Gastroesophageal sphincter (tissue), 4 donors: Measurements from ENCODE around the gene EML4. TPM values are rescaled to one million over a fixed set of nuclear protein-coding genes. Genes with fewer than 3 reads are reported as not detected.

Experiments
- ATAC-seq: fragments of 150-250 bp; one replicate; pipeline ENCODE4 v1.9.1; 2016; ENCODE audit warnings: mild to moderate bottlenecking, moderate library complexity
- H3K27ac ChIP-seq, 4 donors: fragments of 200-600 bp; sonication (generic) in 3 of 4; 1 replicate in 3 of 4; 2 replicates in 1 of 4; pipeline ENCODE4 v1.5.1; 2016 to 2019
- H3K27me3 ChIP-seq: fragments of 200-600 bp; sonication (generic); one replicate; pipeline ENCODE4 v1.5.1; 2019
- H3K36me3 ChIP-seq, 2 donors: fragments of 200-600 bp; sonication (generic); one replicate each; pipeline ENCODE4 v1.5.1; 2019; ENCODE audit warnings: control low read depth in 1 of 2
- H3K4me1 ChIP-seq, 3 donors: fragments of 200-600 bp; sonication (generic); 1 replicate in 2 of 3; 2 replicates in 1 of 3; pipeline ENCODE4 v1.5.1; 2016 to 2019; ENCODE audit warnings: control low read depth in 2 of 3
- H3K4me3 ChIP-seq, 2 donors: fragments of 200-600 bp; sonication (generic); one replicate each; pipeline ENCODE4 v1.5.1; 2019; ENCODE audit warnings: mild to moderate bottlenecking in 1 of 2, moderate library complexity in 1 of 2
- H3K9me3 ChIP-seq, 3 donors: fragments of 200-600 bp; sonication (generic); one replicate each; pipeline ENCODE4 v1.5.1; 2017 to 2019; ENCODE audit warnings: control low read depth in 2 of 3
- CTCF ChIP-seq, 4 experiments: fragments of 200-600 bp in 2 of 4; fragments of 450-650 bp in 2 of 4; sonication (generic) in 1 of 4; IDR thresholded peaks; one replicate each; pipeline ENCODE4 v1.5.1; 2017 to 2019; ENCODE audit warnings: antibody characterized with exemption in 4 of 4, mild to moderate bottlenecking in 2 of 4, moderate library complexity in 2 of 4
- EP300 ChIP-seq: sonication (generic); formaldehyde crosslinking; IDR thresholded peaks from one replicate; pipeline ENCODE4 v1.6.1; 2017; ENCODE audit warnings: antibody characterized with exemption, mild to moderate bottlenecking
- POLR2A ChIP-seq, 2 donors: fragments of 450-650 bp; IDR thresholded peaks; one replicate each; pipeline ENCODE4 v1.6.1; 2017; ENCODE audit warnings: antibody characterized with exemption in 2 of 2, mild to moderate bottlenecking in 2 of 2, moderate library complexity in 1 of 2
- POLR2AphosphoS5 ChIP-seq: sonication (generic); formaldehyde crosslinking; IDR thresholded peaks from one replicate; pipeline ENCODE4 v1.6.1; 2017; ENCODE audit warnings: antibody characterized with exemption
- WGBS, 2 donors: methylation state at CpG; one replicate each; pipeline ENCODE4 v1.1.5; 2018; ENCODE audit warnings: low coverage in 1 of 2; 5-methylcytosine and 5-hydroxymethylcytosine counted together
- total RNA-seq, 4 donors: library from RNA; depleted of rRNA; stranded (reverse); fragments of >200 nt; gene quantifications; one replicate each; pipeline ENCODE4 v1.1.0, GENCODE V29; 2016

The EML4 gene
- total RNA-seq, 4 donors from 2014 or later: 18.5 to 31.4 (median 23.7) TPM

DNA sequence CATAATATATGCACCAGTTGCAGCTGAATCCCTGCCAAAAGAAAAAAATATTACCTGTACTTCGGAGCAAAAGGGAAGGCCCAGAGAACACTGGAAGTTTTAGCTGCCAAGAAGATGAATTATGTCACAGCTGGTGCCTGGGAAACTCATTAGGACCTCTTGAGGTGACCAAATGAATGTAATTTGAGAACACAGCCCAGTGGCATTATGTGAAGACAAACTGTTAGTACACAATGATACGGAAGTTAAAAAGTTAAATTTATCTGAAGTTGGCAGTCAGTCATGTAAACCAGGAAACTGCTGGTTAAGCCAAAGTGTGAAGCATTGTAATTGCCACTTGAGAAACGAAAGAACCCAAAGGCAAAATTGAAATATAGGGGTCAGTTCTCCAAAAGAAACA, 80.7 kb downstream of the EML4 start:
- WGBS, 2 donors: 23 to 41% methylated on average over 3 of the region's 3 CpGs
- Histone ChIP-seq H3K36me3 (peaks cover 0 to 16% of the 10 kb centered on the region in 2 donors), H3K4me3 (no peak overlapping the region), H3K4me1 (peaks cover 0 to 14% (median 0%) of the 10 kb centered on the region in 3 donors), H3K27ac (no peak overlapping the region), H3K9me3 (no peaks in the 10 kb centered on the region), H3K27me3 (no peaks in the 10 kb centered on the region)
- TF ChIP-seq EP300: no peak
- no peak for TF ChIP-seq CTCF (IDR thresholded peaks at IDR 0.05)
- no peak for TF ChIP-seq POLR2A (IDR thresholded peaks at IDR 0.05)
- no peak for TF ChIP-seq POLR2AphosphoS5
- ATAC-seq: no peak

DNA sequence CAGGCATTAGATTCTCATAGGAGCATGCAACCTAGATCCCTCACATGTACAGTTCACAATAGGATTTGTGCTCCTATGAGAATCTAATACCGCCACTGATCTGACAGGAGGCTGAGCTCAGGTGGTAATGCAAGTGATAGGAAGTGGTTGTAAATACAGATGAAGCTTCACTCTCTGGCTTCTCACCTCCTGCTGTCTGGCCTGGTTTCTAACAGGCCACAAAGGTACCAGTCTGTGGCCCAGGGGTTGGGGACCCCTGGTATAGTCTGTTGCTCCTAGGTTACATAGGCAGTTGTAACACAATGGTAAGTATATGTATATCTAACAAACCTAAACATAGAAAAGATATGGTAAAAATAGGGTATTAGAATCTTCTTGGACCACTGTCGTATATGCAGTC, 81.8 kb downstream of the EML4 start:
- Histone ChIP-seq H3K4me3 (no peak overlapping the region), H3K36me3 (peaks cover 0 to 11% of the 10 kb centered on the region in 2 donors), H3K27me3 (no peaks in the 10 kb centered on the region), H3K27ac (no peak overlapping the region), H3K4me1 (peaks cover 0 to 14% (median 0%) of the 10 kb centered on the region in 3 donors), H3K9me3 (no peaks in the 10 kb centered on the region)
- WGBS, 2 donors: 90 to 94% methylated on average over 1 to 2 of the region's 2 CpGs
- no peak for ATAC-seq
- no peak for TF ChIP-seq POLR2A (IDR thresholded peaks at IDR 0.05)
- no peak for TF ChIP-seq POLR2AphosphoS5
- TF ChIP-seq CTCF (IDR thresholded peaks at IDR 0.05): no peak
- no peak for TF ChIP-seq EP300

DNA sequence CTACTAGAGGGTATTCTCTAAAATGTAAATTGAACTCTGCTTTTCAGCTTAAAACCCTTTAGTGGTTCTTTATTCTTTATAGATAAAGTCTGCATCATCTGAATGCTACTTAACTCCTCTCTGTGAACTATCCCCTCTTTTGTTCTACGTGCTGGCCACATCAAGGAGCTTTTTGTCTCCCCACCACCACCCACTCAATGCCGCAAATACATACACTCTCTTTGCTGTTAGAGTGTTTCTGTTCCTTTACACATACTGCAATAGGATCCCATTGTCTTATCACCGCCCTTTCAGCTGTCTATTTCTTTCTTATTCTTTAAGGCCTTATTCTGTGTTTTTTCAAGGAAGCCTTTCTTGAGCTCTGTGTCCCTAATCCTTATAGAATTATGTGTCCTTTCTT, 83.3 kb downstream of the EML4 start:
- H3K9me3 ChIP-seq: no peaks in the 10 kb centered on the region
- ATAC-seq: no peak
- H3K4me3 ChIP-seq: no peak overlapping the region
- H3K27me3 ChIP-seq: no peaks in the 10 kb centered on the region
- WGBS, 2 donors: 93 to 100% methylated on average over 3 of the region's 3 CpGs
- H3K4me1 ChIP-seq: peaks cover 0 to 14% (median 0%) of the 10 kb centered on the region in 3 donors
- TF ChIP-seq CTCF (IDR thresholded peaks at IDR 0.05) (no peak), POLR2A (IDR thresholded peaks at IDR 0.05) (no peak), POLR2AphosphoS5 (no peak), EP300 (no peak)
- no peak overlapping the region for H3K27ac ChIP-seq
- peaks cover 0 to 1% of the 10 kb centered on the region in 2 donors for H3K36me3 ChIP-seq

DNA sequence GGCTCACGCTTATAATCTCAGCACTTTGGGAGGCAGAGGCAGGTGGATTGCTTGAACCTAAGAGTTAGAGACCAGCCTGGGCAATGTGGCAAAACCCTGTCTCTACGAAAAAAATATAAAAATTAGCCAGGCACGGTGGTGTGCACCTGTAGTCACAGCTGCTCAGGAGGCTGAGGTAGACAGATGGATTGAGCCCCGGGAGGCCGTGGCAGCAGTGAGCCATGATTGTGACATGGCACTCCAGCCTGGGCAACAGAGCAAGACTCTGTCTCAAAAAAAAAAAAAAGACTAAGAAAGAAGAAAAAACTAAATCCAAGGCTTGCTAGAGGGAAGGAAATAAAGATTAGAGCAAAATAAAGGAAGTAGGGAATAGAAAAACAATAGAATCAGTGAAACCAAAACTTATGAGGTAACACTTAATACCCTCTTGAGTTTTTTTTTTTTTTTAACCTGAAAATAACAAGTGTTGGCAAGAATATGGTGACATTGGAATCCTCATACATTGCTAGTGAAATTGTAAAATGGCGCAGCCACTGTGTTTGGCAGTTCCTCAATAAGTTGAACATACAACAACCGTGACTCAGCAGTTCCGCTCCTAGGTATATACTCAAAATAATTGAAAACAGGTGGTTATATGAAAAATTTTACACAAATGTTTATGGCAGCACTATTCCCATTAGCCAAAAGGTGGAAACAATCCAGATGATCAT, 85.2 kb downstream of the EML4 start:
- Histone ChIP-seq H3K9me3 (no peaks in the 10 kb centered on the region), H3K4me1 (peaks cover 0 to 13% (median 0%) of the 10 kb centered on the region in 3 donors), H3K27me3 (no peaks in the 10 kb centered on the region), H3K36me3 (peaks cover 0 to 13% of the 10 kb centered on the region in 2 donors), H3K4me3 (no peak overlapping the region), H3K27ac (no peak overlapping the region)
- TF ChIP-seq POLR2AphosphoS5: no peak
- no peak for ATAC-seq
- 88 to 90% methylated on average over 5 to 8 of the region's 8 CpGs for WGBS, 2 donors

DNA sequence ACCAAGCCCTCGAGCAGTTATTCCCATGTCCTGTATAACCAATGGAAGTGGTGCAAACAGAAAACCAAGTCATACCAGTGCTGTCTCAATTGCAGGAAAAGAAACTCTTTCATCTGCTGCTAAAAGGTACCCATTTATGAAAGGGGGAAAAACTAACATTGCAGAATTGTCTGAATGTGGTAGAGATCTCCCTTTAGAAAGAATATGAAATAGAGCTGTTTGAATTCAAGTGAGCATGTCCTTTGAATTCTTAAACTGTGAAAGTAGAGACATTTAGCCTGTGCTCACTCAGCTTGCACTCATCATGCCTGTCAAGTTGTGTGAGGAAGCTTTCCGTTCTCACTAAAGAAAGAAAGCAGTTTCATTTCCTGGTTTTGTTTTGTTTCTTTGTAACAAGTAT, 87.4 kb downstream of the EML4 start:
- no peak for ATAC-seq

More for the DNA sequence above, 87.4 kb downstream of the EML4 start:
- no peaks in the 10 kb centered on the region for H3K27me3 ChIP-seq
- WGBS, 2 donors: 55 to 77% methylated on average over 2 of the region's 2 CpGs
- H3K9me3 ChIP-seq: no peaks in the 10 kb centered on the region
- H3K27ac ChIP-seq: no peak overlapping the region
- H3K4me3 ChIP-seq: no peak overlapping the region
- H3K36me3 ChIP-seq: peaks cover 0 to 13% of the 10 kb centered on the region in 2 donors
- no peak for TF ChIP-seq POLR2A (IDR thresholded peaks at IDR 0.05)
- no peak for TF ChIP-seq EP300
- no peak for TF ChIP-seq CTCF (IDR thresholded peaks at IDR 0.05)
- TF ChIP-seq POLR2AphosphoS5: no peak
- H3K4me1 ChIP-seq: no peaks in the 10 kb centered on the region
